ENCODE measurements around the gene DENND4A.
"Not testable (repeated sequence)": the region's sequence is repeated elsewhere in the genome, so short reads cannot be mapped to it uniquely, and the experiment has no call there.

Gene DENND4A

GRCh38 chr15:65626856-65627255 lies 165.2 kb downstream of the DENND4A start:
- DNase-seq, result no peak

DNA sequence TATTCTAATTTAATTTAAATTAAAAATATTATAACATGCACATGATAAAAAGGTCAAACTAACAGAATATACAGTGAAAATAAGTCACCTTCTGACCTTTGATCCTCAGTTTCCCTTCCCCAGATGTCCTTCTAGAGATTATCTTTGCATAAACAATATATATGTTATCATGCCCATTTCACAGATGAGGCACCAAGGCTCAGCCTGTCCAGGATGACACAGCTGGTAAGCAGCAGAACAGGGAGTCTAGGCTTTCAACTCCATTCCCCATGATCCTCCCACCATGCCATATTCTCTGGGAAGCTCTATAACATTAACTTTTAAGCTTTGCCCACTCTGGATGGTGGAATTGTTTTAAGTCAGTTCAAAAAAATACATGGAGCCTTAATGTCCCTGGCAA lies 169.0 kb downstream of the DENND4A start:
- DNase-seq, result no peak

GRCh38 chr15:65621638-65622037 lies 170.5 kb downstream of the DENND4A start, which contains the start of gene SLC24A1:
Gene SLC24A1, plus strand, starts transcription at chr15:65621938. Its CDS starts 2,143 bp downstream, at chr15:65624081.
- no peak for DNase-seq

DNA sequence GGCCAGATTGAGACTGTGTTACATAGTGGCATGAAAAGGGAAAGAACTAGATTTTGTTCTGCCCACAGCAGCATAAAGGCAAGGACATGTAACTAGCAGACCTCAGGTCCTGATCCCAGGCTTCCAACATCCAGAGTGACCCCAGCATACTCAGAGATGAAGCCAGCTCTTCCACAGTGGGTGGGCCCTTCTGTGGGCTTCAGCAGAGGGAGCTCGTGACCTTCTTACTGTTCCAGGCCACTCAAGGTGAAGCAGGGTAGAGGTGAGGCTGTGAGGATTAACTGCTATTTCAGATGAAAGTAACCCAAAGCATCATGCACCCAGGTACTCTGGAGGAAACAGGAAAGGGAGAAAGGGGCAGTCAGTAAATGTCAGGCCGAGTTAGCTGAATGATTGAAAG lies 171.3 kb downstream of the DENND4A start:
- DNase-seq, result no peak

GRCh38 chr15:65619626-65620290 lies 172.3 kb downstream of the DENND4A start:
- no peak for DNase-seq

DNA sequence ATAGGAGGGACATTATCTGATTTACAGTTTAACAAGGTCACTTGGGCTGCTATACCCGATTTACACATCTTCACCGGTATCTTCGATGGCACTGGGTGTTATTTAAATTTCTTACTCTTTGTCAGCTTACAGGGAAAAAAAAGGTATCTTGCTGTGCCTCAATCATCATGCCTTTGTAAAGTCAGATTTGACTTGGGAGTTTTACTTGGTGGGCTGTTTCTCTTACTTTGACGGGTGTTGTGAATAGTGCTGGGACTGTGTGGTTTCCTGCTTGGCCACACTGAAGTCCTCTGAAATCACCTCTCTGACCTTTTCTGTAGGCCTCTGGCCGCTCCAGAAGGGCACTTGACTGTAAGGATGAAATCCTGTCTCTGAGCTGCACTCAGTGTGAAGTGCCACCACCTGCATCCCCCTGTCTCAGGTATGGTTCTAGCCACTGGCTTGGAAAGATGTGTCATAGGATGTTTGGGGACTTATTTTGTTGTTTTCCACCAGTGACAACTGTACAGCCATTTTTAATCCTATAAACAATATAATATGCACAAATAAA lies 173.5 kb downstream of the DENND4A start:
- DNase-seq, result no peak

GRCh38 chr15:65615887-65616286 lies 176.2 kb downstream of the DENND4A start:
- DNase-seq, result not testable (repeated sequence)

DNA sequence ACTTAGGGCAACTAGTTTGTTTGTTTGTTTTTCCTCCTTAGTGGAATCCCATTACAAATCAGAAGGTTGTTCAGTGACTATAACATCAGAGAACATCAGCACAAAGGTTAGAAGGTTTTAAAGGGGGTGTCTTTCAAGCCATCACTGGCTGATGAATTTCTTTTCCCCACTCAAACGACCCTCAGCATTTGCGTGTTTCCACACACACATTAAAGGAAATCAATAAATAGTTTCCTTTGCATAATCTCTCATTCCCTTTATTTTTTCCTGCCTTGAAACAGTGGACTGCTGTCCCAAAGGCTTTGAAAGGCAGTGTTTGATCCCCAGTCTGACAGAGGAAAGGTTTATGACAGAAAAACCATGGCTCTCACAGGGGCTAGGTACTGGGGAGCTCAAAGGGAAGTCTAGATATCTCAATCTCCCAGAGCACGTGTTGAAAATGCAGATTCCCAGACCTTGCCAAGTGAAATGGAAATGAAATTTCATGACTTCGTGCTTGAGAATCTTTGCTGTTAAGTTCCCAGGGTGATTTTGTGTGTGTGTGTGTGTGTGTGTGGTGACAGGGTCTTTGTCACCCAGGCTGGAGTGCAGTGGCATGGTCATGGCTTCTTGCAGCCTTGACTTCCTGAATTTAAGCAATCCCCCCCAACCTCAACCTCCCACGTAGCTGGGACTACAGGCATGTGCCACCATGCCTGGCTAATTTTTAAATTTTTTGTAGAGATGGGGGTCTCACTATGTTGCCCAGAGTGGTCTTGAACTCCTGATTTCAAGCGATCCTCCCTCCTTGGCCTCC lies 178.9 kb downstream of the DENND4A start:
- no peak for DNase-seq

DNA sequence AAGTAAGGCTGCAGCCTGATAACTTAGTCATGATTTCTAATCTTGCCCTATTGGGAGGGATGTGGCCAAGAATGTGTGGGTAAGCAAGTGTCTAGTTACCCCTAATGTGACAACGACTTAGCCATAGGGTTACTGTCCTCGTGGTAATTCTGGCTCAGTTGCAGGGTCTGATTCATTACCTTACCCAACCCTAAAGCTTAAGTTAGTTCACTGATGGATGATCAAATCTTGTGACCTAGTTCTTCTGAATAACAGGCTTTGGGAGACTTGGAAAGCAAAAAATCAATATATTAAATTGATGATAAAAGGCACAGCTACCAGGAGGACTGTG lies 179.5 kb downstream of the DENND4A start:
- DNase-seq, result no peak

GRCh38 chr15:65611888-65612615 lies 180.0 kb downstream of the DENND4A start:
- no peak for DNase-seq

DNA sequence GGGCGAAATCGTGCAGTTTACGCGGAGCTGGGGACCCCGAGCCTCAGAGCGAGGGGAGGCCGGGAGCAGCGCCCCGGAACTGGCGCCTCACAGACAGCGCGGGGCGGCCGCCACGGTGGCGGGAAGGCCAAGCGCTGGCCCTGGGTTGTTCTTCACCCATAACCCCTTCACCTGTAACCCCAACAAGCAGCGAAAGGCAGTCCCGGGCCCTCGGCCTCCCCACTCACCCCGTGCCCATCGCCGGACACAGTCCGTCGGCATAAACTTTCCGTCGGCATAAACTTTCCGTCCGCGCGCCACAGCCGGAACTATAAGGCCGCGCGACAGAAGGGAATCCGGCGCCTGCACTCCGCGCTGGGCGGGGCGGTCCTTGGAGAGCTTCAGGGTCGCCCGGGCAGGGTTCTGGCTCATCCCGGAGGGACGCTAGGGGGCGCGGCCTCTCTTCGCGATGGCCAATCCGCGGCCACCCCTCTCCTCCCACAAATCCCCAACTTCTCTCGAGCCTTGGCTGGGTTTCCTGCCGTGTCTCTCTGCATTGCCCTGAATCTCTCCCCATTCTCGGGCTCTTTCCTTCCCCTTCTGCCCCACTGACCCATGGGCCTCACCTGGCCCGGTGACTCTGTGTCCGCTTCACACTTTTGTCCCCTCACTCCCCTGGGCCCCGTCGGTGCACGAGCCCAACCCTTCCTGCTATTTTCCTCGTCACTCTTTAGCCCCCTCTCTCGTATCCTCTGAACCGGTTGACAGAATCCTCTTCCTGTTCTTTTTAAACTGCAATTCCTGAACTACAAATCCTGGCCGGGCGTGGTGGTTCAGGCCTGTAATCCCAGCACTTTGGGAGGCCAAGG lies 181.0 kb downstream of the DENND4A start, which contains the start of gene INTS14:
TSS of gene INTS14 (minus strand) at position 261 of the 848 bp plus-strand sequence. CDS start 3,751 bp downstream, outside the sequence.
- DNase-seq, result peak; percentile 71
